ENCODE results near the gene LIG1. TPM values are rescaled to one million over a fixed set of nuclear protein-coding genes. Genes with fewer than 3 reads are reported as not detected.

The LIG1 gene
- polyA plus RNA-seq, 3 donors = 2.5 to 11.3 (median 3.6) TPM

DNA sequence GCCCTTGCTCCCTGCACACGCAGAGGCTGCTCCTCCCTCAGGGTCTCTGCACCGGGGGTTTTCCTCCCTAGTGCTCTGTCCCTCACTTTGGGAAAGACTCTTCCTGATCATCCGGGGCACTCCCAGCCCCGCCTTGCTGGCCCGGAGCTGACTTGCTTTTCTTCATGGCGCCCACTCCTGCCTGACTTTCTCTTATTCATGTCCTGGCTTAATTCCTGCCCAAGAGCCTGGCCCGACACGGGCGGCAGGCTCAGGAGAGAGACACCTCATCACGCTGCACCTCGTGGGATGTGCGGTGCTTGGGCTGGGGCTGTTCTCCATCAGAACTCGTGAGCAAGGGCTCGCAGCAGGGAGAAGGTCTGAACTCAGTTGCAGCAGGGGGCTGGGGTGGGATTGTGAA, 47.7 kb downstream of the LIG1 start:
- Histone ChIP-seq H3K4me2 (replicated peaks; ENCODE audit: extremely low read depth, low read length, poor library complexity, severe bottlenecking) (no peak overlapping the region), H3K4me3 (replicated peaks in 1 of 3; ENCODE audit: low read depth in 2 of 3, low read length in 3 of 3) (no peak overlapping the region), H3K27me3 (ENCODE audit: control insufficient read depth in 2 of 2, insufficient read depth in 2 of 2, low read length in 2 of 2) (no peaks in the 10 kb centered on the region), H2AFZ (ENCODE audit: insufficient read depth, low read depth, low read length, poor library complexity, severe bottlenecking) (no peak overlapping the region), H3K79me2 (ENCODE audit: insufficient read depth, low read length) (no peaks in the 10 kb centered on the region), H3K4me1 (ENCODE audit: control insufficient read depth in 1 of 2, insufficient read depth in 2 of 2, low read length in 2 of 2) (peaks cover 0 to 7% of the 10 kb centered on the region in 2 donors), H3K9ac (ENCODE audit: insufficient read depth, low read length, poor library complexity, severe bottlenecking) (no peak overlapping the region), H3K9me3 (replicated peaks in 1 of 2; ENCODE audit: control insufficient read depth in 1 of 2, insufficient read depth in 1 of 2, low read length in 2 of 2) (no peaks in the 10 kb centered on the region), H3K36me3 (replicated peaks in 1 of 2; ENCODE audit: control insufficient read depth in 1 of 2, insufficient read depth in 2 of 2, low read length in 2 of 2) (peaks cover 13 to 53% of the 10 kb centered on the region in 2 donors), H4K20me1 (ENCODE audit: insufficient read depth, low read length) (no peaks in the 10 kb centered on the region), H3K27ac (ENCODE audit: low read depth in 1 of 2, low read length in 2 of 2) (no peak overlapping the region)
- Mint-ChIP-seq H3K27me3 (ENCODE audit: low read depth in 3 of 3) (peaks cover 0 to 1% (median 0%) of the 10 kb centered on the region in 3 donors), H3K36me3 (peaks cover 54 to 78% of the 10 kb centered on the region in 2 donors), H3K9me3 (peaks cover 0 to 2% (median 0%) of the 10 kb centered on the region in 7 donors), H3K4me1 (peaks cover 9% of the 10 kb centered on the region), H3K4me3 (no peak overlapping the region), H3K27ac (peak overlapping the region in 2 of 7 donors; percentile 35 to 47)
- intact Hi-C loops (cut with micrococcal nuclease) = no loop called here
- no peak for DNase-seq
- 55% methylated on average over 14 of the region's 14 CpGs for WGBS (ENCODE audit: insufficient coverage)
- no peak for TF ChIP-seq CTCF (IDR thresholded peaks at IDR 0.05)

- Mint-ChIP-seq H3K4me3 (no peak overlapping the region), H3K9me3 (peaks cover 0 to 3% (median 0%) of the 10 kb centered on the region in 7 donors), H3K4me1 (peaks cover 9% of the 10 kb centered on the region), H3K27ac (peak overlapping the region in 2 of 7 donors; percentile 35 to 86), H3K36me3 (peaks cover 51 to 75% of the 10 kb centered on the region in 2 donors), H3K27me3 (ENCODE audit: low read depth in 3 of 3) (peaks cover 0 to 1% (median 0%) of the 10 kb centered on the region in 3 donors)
- H4K20me1 ChIP-seq (ENCODE audit: insufficient read depth, low read length) = no peaks in the 10 kb centered on the region
- 6% methylated on average over 8 of the region's 10 CpGs for WGBS (ENCODE audit: insufficient coverage)
- no peak for TF ChIP-seq CTCF (IDR thresholded peaks at IDR 0.05)
- H3K4me1 ChIP-seq (ENCODE audit: control insufficient read depth in 1 of 2, insufficient read depth in 2 of 2, low read length in 2 of 2) = peaks cover 0 to 7% of the 10 kb centered on the region in 2 donors
- H3K9me3 ChIP-seq (replicated peaks in 1 of 2; ENCODE audit: control insufficient read depth in 1 of 2, insufficient read depth in 1 of 2, low read length in 2 of 2) = no peaks in the 10 kb centered on the region
- H3K27me3 ChIP-seq (ENCODE audit: control insufficient read depth in 2 of 2, insufficient read depth in 2 of 2, low read length in 2 of 2) = no peaks in the 10 kb centered on the region
- intact Hi-C loops (cut with micrococcal nuclease) = no loop called here
- H3K9ac ChIP-seq (ENCODE audit: insufficient read depth, low read length, poor library complexity, severe bottlenecking) = no peak overlapping the region
- no peak overlapping the region for H3K4me2 ChIP-seq (replicated peaks; ENCODE audit: extremely low read depth, low read length, poor library complexity, severe bottlenecking)
- H3K36me3 ChIP-seq (replicated peaks in 1 of 2; ENCODE audit: control insufficient read depth in 1 of 2, insufficient read depth in 2 of 2, low read length in 2 of 2) = peaks cover 13 to 48% of the 10 kb centered on the region in 2 donors
- no peak overlapping the region for H2AFZ ChIP-seq (ENCODE audit: insufficient read depth, low read depth, low read length, poor library complexity, severe bottlenecking)
- H3K4me3 ChIP-seq (replicated peaks in 1 of 3; ENCODE audit: low read depth in 2 of 3, low read length in 3 of 3) = no peak overlapping the region
- peak in 1 of 3 donors; percentile 61 for DNase-seq
- no peak overlapping the region for H3K27ac ChIP-seq (ENCODE audit: low read depth in 1 of 2, low read length in 2 of 2)
- H3K79me2 ChIP-seq (ENCODE audit: insufficient read depth, low read length) = no peaks in the 10 kb centered on the region
These were observed 48.2 kb downstream of the LIG1 start for GRCh38 chr19:48121909-48122371.
